Activated CD8-positive, alpha-beta memory T cell treated with anti-CD3 and anti-CD28 coated beads for 48 hours (primary cell): ENCODE results near the gene MPC1.

Experiments
- DNase-seq, 3 experiments: peaks; one replicate each; pipeline ENCODE4 v3.0.0-alpha.2; 2020; ENCODE audit warnings: low read depth in 2 of 3, low spot score in 2 of 3

MPC1 gene

GRCh38 chr6:166382933-166383801, at the start of gene MPC1:
TSS of gene MPC1 (minus strand) at chr6:166382940. CDS start at chr6:166382876, 64 bp downstream.
- DNase-seq, result peak; percentile 67 to 97 (median 82)

- no peak for DNase-seq
These were observed 47.5 kb upstream of the MPC1 start for GRCh38 chr6:166430269-166430668.

GRCh38 chr6:166424431-166424830, 41.7 kb upstream of the MPC1 start:
- no peak for DNase-seq

DNA sequence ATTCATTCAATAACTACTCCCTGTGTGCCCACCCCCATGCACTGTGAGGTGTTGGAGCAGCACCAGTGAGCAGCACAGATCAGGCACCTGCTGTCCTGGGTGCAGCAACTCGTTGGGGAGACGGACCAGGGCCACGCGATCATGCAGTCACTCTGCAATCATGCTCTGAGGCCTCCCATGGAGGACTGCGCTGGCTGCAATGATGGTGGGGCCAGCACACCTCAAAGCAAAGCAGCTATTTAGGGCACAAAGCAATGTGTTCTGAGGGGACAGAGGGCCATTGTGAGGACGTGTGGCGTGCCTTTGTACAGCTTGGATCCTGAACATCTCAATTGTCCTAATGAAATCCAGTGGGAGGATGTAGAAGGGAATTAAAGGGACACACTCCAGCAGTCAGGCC, 41.0 kb upstream of the MPC1 start:
- DNase-seq, result no peak

DNA sequence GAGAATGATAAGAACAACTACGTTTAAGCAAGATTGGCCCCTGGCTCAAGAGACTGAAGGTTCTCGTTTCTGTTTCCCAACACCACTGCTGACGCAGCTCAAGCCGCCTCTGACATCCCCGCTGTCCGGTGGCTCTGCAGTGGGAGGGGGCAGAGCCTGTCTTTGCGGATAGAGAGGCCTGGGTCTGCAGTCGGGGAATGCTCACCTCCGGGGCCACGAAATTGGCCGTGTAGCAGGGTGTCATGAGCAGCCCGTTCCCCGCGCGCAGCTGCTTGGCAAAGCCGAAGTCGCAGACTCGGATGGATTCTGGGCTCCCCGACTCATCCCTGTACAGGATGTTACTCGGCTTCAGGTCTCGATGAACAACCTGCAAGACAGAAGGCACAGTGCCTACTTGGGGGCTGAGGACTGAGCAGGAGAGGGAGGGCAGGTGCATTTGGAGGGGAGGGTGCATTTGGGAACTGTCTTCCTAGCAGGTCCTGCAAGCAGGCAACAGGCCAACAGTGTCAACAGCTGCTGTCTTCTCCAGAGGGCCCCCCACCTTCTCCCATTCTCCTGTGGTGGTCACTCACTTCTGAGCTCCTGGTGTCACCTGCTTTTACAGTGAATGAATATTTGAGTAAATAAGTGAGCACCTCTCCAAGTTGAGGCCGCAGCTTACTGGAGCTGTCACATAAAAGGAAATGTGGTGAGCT, 40.5 kb upstream of the MPC1 start:
- DNase-seq, result no peak

DNA sequence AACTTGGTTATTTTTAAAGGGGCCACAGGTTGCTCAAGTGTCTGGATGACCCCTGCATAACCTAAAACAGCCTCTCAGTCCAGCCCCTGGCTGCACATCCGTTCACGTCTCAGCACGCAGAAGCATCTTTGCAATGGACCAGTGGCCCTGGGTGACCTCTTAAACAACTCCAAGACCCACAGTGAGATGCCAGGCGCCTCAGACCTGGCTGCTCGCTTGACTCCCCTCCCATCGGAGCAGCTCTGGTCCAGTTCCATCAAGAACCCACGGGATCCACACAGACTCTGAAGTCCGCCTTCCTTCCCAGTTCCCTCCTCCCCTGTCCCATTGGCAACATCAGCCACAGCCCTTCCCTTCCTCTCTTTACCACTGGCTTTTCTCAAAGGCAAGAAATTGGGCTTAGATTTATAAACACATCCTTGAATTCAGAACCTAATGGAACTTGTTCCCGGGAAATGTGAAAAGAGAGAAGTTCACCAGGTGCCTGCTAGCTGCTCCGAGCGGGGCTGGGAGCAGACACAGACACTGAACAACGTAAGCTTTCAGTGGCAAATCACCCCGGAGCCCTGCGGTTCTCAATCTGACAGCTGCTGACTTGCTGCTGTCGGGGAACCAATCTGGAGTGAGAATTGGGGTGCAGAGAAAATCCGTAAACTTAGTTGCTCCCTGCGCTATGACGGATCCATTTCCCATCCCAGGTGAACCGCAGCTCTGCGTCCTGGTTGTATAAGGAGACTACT, 39.6 kb upstream of the MPC1 start:
- no peak for DNase-seq

DNA sequence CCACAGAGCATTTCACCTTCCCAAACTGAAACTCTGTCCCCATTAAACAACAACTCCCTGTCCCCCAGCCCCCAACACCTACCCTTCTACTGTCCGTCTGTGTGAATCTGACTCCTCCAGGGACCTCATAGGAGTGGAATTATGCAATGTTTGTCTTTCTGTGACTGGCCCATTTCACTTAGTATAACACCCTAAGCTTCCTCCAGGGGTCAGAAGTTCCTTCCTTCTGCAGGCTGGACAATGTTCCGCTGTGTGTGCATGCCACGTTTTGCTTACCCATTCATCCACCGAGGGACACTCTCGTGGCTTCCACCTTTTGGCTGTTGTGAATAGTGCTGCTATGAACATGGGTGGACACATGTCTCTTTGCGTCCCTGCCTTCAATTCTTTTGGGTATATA, 37.6 kb upstream of the MPC1 start:
- no peak for DNase-seq

DNA sequence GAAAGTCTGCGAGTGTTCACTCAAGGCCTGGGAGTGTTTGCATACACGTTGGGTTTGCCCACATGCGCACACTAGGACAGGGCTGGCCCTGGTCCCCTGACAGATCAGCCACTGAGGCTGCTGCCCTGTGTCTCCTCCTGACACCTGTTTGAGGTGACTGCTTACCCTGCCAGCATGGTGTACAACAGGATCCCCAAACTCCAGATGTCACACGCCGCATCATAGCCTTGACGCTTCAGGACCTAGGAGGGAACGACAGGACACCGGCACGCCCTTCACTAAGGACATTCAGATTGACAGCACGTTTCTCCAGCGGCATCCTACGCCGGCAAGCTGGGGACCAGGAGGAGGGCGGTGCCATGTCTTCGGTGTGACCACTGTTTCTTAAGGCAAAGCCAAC, 37.0 kb upstream of the MPC1 start:
- no peak for DNase-seq

GRCh38 chr6:166419286-166419685, 36.5 kb upstream of the MPC1 start:
- peak in 2 of 3 experiments; percentile 30 to 50 for DNase-seq

- no peak for DNase-seq
These were observed 36.0 kb upstream of the MPC1 start for GRCh38 chr6:166418691-166419143.

DNA sequence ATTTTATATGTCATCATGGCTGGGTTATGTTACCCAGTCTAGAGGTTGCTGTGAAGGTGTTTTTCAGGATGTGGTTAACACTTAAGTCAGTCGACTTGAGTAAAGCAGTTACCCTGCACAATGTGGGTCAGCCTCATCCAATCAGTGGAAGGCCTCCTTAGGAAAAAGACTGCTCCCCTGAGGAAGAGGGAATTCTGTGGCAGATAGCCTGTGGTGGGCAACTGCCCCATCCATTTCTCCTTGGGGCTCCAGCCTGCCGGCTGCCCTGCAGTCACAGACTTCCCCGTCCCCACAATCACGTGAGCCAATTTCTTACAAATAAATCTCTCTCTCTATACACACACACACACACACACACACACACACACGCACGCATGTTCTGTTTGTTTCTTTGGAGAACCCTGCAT, 34.5 kb upstream of the MPC1 start:
- no peak for DNase-seq

DNA sequence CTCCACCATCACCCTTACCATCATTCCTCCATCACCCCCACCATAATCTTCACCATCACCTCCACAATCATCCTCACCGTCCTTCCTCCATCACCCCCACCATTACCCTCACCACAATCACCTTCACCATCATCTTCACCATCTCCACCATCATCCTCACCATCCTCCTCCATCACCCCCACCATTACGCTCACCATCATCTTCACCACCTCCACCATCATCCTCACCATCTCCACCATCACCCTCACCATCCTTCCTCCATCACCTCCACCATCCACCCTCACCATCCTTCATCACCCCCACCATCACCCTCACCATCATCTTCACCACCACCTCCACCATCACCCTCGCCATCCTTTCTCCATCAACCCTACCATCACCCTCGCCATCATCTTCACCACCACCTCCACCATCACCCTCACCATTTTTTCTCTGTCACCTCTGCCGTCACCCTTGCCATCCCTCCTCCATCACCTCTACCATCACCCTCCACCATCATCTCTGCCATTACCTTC, 33.1 kb upstream of the MPC1 start:
- DNase-seq, result no peak

GRCh38 chr6:166415306-166415705, 32.6 kb upstream of the MPC1 start:
- DNase-seq, result no peak

GRCh38 chr6:166413491-166413951, 30.8 kb upstream of the MPC1 start:
- DNase-seq, result no peak

GRCh38 chr6:166412911-166413384, 30.2 kb upstream of the MPC1 start:
- DNase-seq, result no peak

DNA sequence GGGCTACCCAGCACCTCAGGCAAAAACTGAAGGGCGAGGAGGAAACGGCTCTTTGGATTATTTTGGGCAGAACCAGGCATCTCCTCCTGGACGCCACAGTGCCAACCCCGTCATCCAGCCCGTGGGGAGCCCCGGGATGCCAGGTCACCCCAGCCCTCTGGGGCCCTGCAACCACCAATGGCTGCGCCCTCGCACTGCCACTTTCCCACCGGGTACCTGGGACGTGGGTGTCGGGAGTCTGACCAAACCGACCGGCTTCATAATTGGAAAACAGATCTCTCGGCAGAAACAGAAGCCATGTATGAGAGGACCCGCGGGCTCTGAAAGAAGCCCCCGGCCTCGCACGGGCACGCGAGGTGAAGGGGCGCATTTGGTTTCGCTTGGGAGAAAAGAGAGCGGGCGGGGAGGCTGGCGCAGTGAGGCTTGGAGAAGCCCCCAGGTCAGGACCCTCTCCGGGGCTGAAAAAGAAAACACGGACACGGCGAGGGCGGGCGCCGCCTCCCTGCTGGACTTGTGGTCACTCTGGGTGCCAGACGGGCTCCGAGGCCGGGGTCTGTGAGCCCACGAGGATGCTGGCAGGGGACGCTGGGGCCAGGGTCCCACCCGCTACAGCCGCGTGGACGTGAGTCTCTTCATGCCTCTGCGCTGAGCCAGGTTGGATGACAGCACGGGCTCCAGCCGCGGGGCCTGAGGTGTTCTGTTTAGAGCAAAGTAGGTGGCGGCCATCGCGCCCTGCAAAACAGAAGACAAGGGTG, 29.6 kb upstream of the MPC1 start:
- no peak for DNase-seq

DNA sequence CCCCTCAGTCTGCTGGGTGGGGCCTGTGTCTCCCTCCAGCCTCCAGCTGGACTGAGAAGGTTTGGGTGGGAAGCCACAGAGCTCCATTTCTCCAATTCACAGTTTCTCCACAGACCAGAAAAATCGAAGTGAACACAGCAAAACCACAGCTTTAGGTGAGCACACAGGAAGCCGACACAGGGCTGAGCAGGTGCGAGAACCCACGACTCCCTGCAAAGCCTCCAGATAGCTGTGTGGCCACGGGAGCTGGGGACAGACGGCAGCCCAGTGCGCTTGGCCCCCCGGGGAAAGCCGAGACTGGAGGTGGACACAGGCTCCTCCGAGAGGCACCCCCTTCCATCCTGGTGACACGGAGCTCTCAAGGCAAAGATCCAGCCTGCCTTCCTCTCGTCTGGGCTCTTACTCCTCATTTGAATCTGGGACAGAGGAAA, 29.0 kb upstream of the MPC1 start:
- no peak for DNase-seq

DNA sequence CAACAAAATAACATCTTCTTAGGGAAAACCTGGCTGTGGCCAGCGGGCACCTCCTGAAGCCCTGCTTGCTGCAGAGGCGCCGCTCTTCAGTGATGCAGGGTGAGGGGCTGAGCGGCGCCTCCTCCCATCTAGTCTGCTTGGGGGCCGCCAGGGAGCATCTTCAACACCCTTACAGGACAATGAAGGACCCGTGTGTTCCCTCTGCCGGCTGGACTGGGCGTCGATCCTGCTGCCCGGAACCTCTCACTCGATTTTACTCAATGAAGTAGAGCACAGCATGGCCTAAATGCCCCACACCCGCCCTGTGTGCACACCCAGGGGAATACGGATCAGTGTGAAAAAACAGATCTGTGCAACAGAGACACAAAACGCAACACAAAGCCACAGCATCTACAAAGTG, 28.5 kb upstream of the MPC1 start:
- DNase-seq, result no peak

GRCh38 chr6:166410426-166410935, 27.7 kb upstream of the MPC1 start:
- DNase-seq, result no peak
